ENCODE results near the gene DAPP1.
"Not testable (repeated sequence)": the region's sequence is repeated elsewhere in the genome, so short reads cannot be mapped to it uniquely, and the experiment has no call there.

The DAPP1 gene

GRCh38 chr4:99816545-99817308 lies at the start of gene DAPP1:
TSS of gene DAPP1 (plus strand) at chr4:99816827. CDS start at chr4:99816914, 87 bp downstream.
- peak; percentile 65 for DNase-seq

- DNase-seq, result not testable (repeated sequence)
These were observed 45.8 kb upstream of the DAPP1 start for GRCh38 chr4:99770842-99771241.

GRCh38 chr4:99783940-99784339 lies 32.7 kb upstream of the DAPP1 start:
- DNase-seq, result no peak

GRCh38 chr4:99784842-99785241 lies 31.8 kb upstream of the DAPP1 start:
- no peak for DNase-seq

- DNase-seq, result no peak
These were observed 25.6 kb upstream of the DAPP1 start for GRCh38 chr4:99790796-99791617.

GRCh38 chr4:99800332-99801004 lies 16.2 kb upstream of the DAPP1 start:
- DNase-seq, result no peak

- no peak for DNase-seq
These were observed 15.5 kb upstream of the DAPP1 start for GRCh38 chr4:99801005-99801699.

- DNase-seq, result no peak
These were observed 13.0 kb upstream of the DAPP1 start for GRCh38 chr4:99803566-99804101.

- DNase-seq, result no peak
These were observed 10.1 kb upstream of the DAPP1 start for GRCh38 chr4:99806545-99806944.

GRCh38 chr4:99807666-99808065 lies 9.0 kb upstream of the DAPP1 start:
- no peak for DNase-seq

- peak; percentile 65 for DNase-seq
These were observed 8.3 kb upstream of the DAPP1 start for GRCh38 chr4:99808260-99808857.

- DNase-seq, result no peak
These were observed 7.3 kb upstream of the DAPP1 start for GRCh38 chr4:99809326-99809725.

GRCh38 chr4:99810536-99810935 lies 6.1 kb upstream of the DAPP1 start:
- no peak for DNase-seq

- DNase-seq, result no peak
These were observed 5.5 kb upstream of the DAPP1 start for GRCh38 chr4:99811117-99811516.

GRCh38 chr4:99811850-99812249 lies 4.8 kb upstream of the DAPP1 start:
- DNase-seq, result peak; percentile 27

GRCh38 chr4:99815597-99816011 lies 1.0 kb upstream of the DAPP1 start:
- DNase-seq, result no peak

- no peak for DNase-seq
These were observed 773 bp downstream of the DAPP1 start for GRCh38 chr4:99817309-99817890.

- DNase-seq, result no peak
These were observed 2.0 kb downstream of the DAPP1 start for GRCh38 chr4:99818661-99819060.

GRCh38 chr4:99821918-99822503 lies 5.4 kb downstream of the DAPP1 start:
- no peak for DNase-seq

GRCh38 chr4:99822734-99823133 lies 6.1 kb downstream of the DAPP1 start:
- no peak for DNase-seq

GRCh38 chr4:99824070-99824599 lies 7.5 kb downstream of the DAPP1 start:
- DNase-seq, result no peak
